ENCODE results near the gene GPLD1. TPM values are rescaled to one million over a fixed set of nuclear protein-coding genes. Genes with fewer than 3 reads are reported as not detected.

The GPLD1 gene
- total and polyA plus RNA-seq, 2 experiments from 2014 or later, result 2.8 to 5.0 TPM

GRCh38 chr6:24492475-24492874, 3.1 kb upstream of the GPLD1 start:
- H2AFZ ChIP-seq, result no peak overlapping the region
- no peaks in the 10 kb centered on the region for H4K20me1 ChIP-seq (ENCODE audit: insufficient read depth, poor library complexity, severe bottlenecking)
- H3K9me2 ChIP-seq (replicated peaks; ENCODE audit: insufficient read depth), result no peaks in the 10 kb centered on the region
- H3K4me2 ChIP-seq, result no peak overlapping the region
- H3K36me3 ChIP-seq (replicated peaks; ENCODE audit: insufficient read depth, low read depth), result no peaks in the 10 kb centered on the region
- H3K27ac ChIP-seq, result no peak overlapping the region
- TF ChIP-seq EZH2phosphoT487 (IDR thresholded peaks at IDR 0.05; ENCODE audit: low read depth, severe bottlenecking, unreplicated experiment), result no peak
- TF ChIP-seq, protein P1, sequence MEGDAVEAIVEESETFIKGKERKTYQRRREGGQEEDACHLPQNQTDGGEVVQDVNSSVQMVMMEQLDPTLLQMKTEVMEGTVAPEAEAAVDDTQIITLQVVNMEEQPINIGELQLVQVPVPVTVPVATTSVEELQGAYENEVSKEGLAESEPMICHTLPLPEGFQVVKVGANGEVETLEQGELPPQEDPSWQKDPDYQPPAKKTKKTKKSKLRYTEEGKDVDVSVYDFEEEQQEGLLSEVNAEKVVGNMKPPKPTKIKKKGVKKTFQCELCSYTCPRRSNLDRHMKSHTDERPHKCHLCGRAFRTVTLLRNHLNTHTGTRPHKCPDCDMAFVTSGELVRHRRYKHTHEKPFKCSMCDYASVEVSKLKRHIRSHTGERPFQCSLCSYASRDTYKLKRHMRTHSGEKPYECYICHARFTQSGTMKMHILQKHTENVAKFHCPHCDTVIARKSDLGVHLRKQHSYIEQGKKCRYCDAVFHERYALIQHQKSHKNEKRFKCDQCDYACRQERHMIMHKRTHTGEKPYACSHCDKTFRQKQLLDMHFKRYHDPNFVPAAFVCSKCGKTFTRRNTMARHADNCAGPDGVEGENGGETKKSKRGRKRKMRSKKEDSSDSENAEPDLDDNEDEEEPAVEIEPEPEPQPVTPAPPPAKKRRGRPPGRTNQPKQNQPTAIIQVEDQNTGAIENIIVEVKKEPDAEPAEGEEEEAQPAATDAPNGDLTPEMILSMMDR (IDR thresholded peaks at IDR 0.05; ENCODE audit: poor library complexity), result peak; percentile 15
- TF ChIP-seq EZH2 (IDR thresholded peaks at IDR 0.05; ENCODE audit: borderline replicate concordance), result no peak
- peaks cover 5% of the 10 kb centered on the region for H3K4me1 ChIP-seq (ENCODE audit: insufficient read depth)
- no peaks in the 10 kb centered on the region for H3K27me3 ChIP-seq
- H3K79me2 ChIP-seq, result peaks cover 2% of the 10 kb centered on the region
- H3K4me3 ChIP-seq, result no peak overlapping the region
- H3K9me3 ChIP-seq (ENCODE audit: low read depth), result no peaks in the 10 kb centered on the region
- WGBS (ENCODE audit: low lambda C conversion rate, missing lambda C conversion rate), result 72% methylated on average over 3 of the region's 3 CpGs
- DNase-seq (ENCODE audit: low spot score), result peak; percentile 17

DNA sequence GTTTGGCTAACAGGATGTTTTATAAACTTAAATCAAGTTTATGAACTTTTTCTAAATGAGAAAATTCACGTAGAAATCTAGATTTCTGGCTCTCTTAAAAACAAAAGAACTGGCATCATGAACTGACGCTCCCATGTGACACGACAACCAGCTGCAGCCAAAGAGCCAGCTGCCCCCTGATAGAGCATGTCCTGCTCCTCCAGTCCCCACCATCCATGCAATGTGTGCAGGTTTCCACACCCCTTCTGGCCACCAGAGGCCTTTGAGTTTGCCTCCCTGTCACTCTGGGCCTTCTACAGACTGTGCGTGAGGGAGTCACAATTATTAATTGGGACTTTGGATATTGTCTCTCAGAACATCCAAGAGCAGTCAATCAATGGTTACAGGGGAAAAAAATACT, 1.6 kb upstream of the GPLD1 start:
- Histone ChIP-seq H3K4me2 (no peak overlapping the region), H4K20me1 (ENCODE audit: insufficient read depth, poor library complexity, severe bottlenecking) (no peaks in the 10 kb centered on the region), H3K36me3 (replicated peaks; ENCODE audit: insufficient read depth, low read depth) (no peaks in the 10 kb centered on the region), H3K27ac (no peak overlapping the region), H3K4me1 (ENCODE audit: insufficient read depth) (peaks cover 4% of the 10 kb centered on the region), H2AFZ (no peak overlapping the region), H3K27me3 (no peaks in the 10 kb centered on the region), H3K79me2 (no peaks in the 10 kb centered on the region), H3K9me3 (ENCODE audit: low read depth) (no peaks in the 10 kb centered on the region), H3K9me2 (replicated peaks; ENCODE audit: insufficient read depth) (no peaks in the 10 kb centered on the region), H3K4me3 (no peak overlapping the region)
- 97% methylated on average over 4 of the region's 4 CpGs for WGBS (ENCODE audit: low lambda C conversion rate, missing lambda C conversion rate)
- no peak for TF ChIP-seq EZH2phosphoT487 (IDR thresholded peaks at IDR 0.05; ENCODE audit: low read depth, severe bottlenecking, unreplicated experiment)
- no peak for TF ChIP-seq EZH2 (IDR thresholded peaks at IDR 0.05; ENCODE audit: borderline replicate concordance)
- TF ChIP-seq, protein P1 (IDR thresholded peaks at IDR 0.05; ENCODE audit: poor library complexity), result no peak
- DNase-seq (ENCODE audit: low spot score), result no peak

DNA sequence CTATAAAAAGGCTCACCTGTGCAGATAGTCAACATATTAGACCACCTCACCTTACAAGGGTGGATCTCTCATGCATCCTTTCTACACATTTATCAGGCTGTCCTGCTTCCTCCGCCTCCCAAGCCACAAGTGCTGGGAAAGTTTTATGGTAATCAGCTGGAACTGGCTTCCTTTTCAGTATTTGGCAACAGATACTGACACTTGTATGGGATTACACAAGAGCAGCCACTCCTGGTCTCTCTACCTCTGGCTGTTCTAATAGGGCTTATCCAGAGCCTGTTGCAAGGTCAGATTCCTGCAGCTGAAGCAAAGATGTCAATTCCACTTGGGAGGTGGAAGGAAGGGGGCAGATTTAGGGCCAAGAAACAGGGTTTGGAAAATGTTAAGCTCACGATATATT, 503 bp upstream of the GPLD1 start:
- H3K79me2 ChIP-seq, result no peaks in the 10 kb centered on the region
- H3K9me2 ChIP-seq (replicated peaks; ENCODE audit: insufficient read depth), result no peaks in the 10 kb centered on the region
- H4K20me1 ChIP-seq (ENCODE audit: insufficient read depth, poor library complexity, severe bottlenecking), result no peaks in the 10 kb centered on the region
- H3K4me1 ChIP-seq (ENCODE audit: insufficient read depth), result no peaks in the 10 kb centered on the region
- no peaks in the 10 kb centered on the region for H3K36me3 ChIP-seq (replicated peaks; ENCODE audit: insufficient read depth, low read depth)
- 84% methylated on average over 2 of the region's 2 CpGs for WGBS (ENCODE audit: low lambda C conversion rate, missing lambda C conversion rate)
- H3K9me3 ChIP-seq (ENCODE audit: low read depth), result no peaks in the 10 kb centered on the region
- peak; percentile 34 for DNase-seq (ENCODE audit: low spot score)
- H2AFZ ChIP-seq, result no peak overlapping the region
- no peak overlapping the region for H3K27ac ChIP-seq
- H3K4me2 ChIP-seq, result no peak overlapping the region
- no peaks in the 10 kb centered on the region for H3K27me3 ChIP-seq
- H3K4me3 ChIP-seq, result no peak overlapping the region
- TF ChIP-seq EZH2phosphoT487 (IDR thresholded peaks at IDR 0.05; ENCODE audit: low read depth, severe bottlenecking, unreplicated experiment), result no peak
- TF ChIP-seq, protein P1 (IDR thresholded peaks at IDR 0.05; ENCODE audit: poor library complexity), result no peak
- TF ChIP-seq EZH2 (IDR thresholded peaks at IDR 0.05; ENCODE audit: borderline replicate concordance), result no peak

DNA sequence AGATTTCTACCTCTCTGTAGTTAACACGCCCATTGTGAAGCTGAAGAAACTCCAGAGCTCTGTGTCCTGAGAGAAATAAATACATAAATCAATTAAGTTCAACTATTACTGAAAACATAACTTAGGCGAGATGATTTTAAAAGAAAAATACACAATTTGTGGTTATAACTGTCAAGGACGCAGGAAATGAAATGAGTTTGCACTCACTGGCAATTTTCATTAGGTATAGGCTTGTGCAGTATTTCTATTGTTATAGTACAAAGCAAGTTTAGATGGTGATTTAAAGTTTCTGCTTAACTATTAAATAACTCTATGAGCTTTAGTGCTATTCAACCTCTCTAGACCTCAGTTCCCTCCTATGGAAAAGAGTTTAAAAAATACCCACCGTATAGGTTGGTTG, 3.3 kb downstream of the GPLD1 start:
- H3K27ac ChIP-seq, result no peak overlapping the region
- TF ChIP-seq, protein P1 (IDR thresholded peaks at IDR 0.05; ENCODE audit: poor library complexity), result no peak
- TF ChIP-seq EZH2 (IDR thresholded peaks at IDR 0.05; ENCODE audit: borderline replicate concordance) (no peak), EZH2phosphoT487 (IDR thresholded peaks at IDR 0.05; ENCODE audit: low read depth, severe bottlenecking, unreplicated experiment) (no peak)
- H3K4me3 ChIP-seq, result no peak overlapping the region
- no peak for DNase-seq (ENCODE audit: low spot score)
- H3K4me1 ChIP-seq (ENCODE audit: insufficient read depth), result no peaks in the 10 kb centered on the region
- no peaks in the 10 kb centered on the region for H3K79me2 ChIP-seq
- H3K36me3 ChIP-seq (replicated peaks; ENCODE audit: insufficient read depth, low read depth), result no peaks in the 10 kb centered on the region
- H3K9me2 ChIP-seq (replicated peaks; ENCODE audit: insufficient read depth), result no peaks in the 10 kb centered on the region
- H3K9me3 ChIP-seq (ENCODE audit: low read depth), result no peaks in the 10 kb centered on the region
- no peak overlapping the region for H2AFZ ChIP-seq
- 93% methylated on average over 4 of the region's 4 CpGs for WGBS (ENCODE audit: low lambda C conversion rate, missing lambda C conversion rate)
- H3K4me2 ChIP-seq, result no peak overlapping the region
- no peaks in the 10 kb centered on the region for H3K27me3 ChIP-seq
- H4K20me1 ChIP-seq (ENCODE audit: insufficient read depth, poor library complexity, severe bottlenecking), result no peaks in the 10 kb centered on the region
